Anterior cingulate cortex (tissue), 58 donors: ENCODE measurements around the gene COQ10A.
A peak's percentile ranks its signal among the peaks of the same experiment; 100 is the strongest.
"Not testable (repeated sequence)": the region's sequence is repeated elsewhere in the genome, so short reads cannot be mapped to it uniquely, and the experiment has no call there.

Experiments
- DNase-seq, 58 donors: peaks; one replicate each; lab custom pipeline; 2025; lab: John Stamatoyannopoulos, UW

COQ10A gene

GRCh38 chr12:56241424-56242303, 25.1 kb upstream of the COQ10A start:
- no peak for DNase-seq

GRCh38 chr12:56242986-56243385, 23.8 kb upstream of the COQ10A start:
- no peak for DNase-seq

GRCh38 chr12:56243731-56244181, 23.0 kb upstream of the COQ10A start:
- DNase-seq, result no peak

- DNase-seq, result no peak
Measured at GRCh38 chr12:56244494-56244893, 22.2 kb upstream of the COQ10A start.

GRCh38 chr12:56247923-56248322, 18.8 kb upstream of the COQ10A start:
- DNase-seq, result no peak

GRCh38 chr12:56248711-56249110, 18.0 kb upstream of the COQ10A start:
- no peak for DNase-seq

- DNase-seq, result no peak
Measured at GRCh38 chr12:56252649-56253048, 14.1 kb upstream of the COQ10A start.

GRCh38 chr12:56253091-56253490, 13.7 kb upstream of the COQ10A start:
- DNase-seq, result no peak

- DNase-seq, result no peak
Measured at GRCh38 chr12:56255671-56256070, 11.1 kb upstream of the COQ10A start.

- DNase-seq, result peak in 2 of 58 donors; percentile 10 to 14
Measured at GRCh38 chr12:56256326-56256960, 10.3 kb upstream of the COQ10A start.

GRCh38 chr12:56257071-56257470, 9.7 kb upstream of the COQ10A start:
- DNase-seq, result peak in 1 of 58 donors; percentile 35

- DNase-seq, result peak in 15 of 58 donors; percentile 10 to 58 (median 28)
Measured at GRCh38 chr12:56257491-56258067, 9.2 kb upstream of the COQ10A start.

GRCh38 chr12:56258068-56258819, 8.5 kb upstream of the COQ10A start, which contains the start of gene ANKRD52:
Gene ANKRD52, minus strand, starts transcription at chr12:56258384. Its CDS starts 115 bp downstream, at chr12:56258269.
- peak; percentile 20 to 88 (median 74) for DNase-seq

- peak in 1 of 58 donors; percentile 48 for DNase-seq
Measured at GRCh38 chr12:56258820-56259183, 7.9 kb upstream of the COQ10A start.

GRCh38 chr12:56260380-56260779, 6.4 kb upstream of the COQ10A start:
- DNase-seq, result no peak

- no peak for DNase-seq
Measured at GRCh38 chr12:56260921-56261320, 5.8 kb upstream of the COQ10A start.

GRCh38 chr12:56261503-56262232, 5.1 kb upstream of the COQ10A start:
- DNase-seq, result no peak

- DNase-seq, result not testable (repeated sequence)
Measured at GRCh38 chr12:56262955-56263354, 3.8 kb upstream of the COQ10A start.

- DNase-seq, result not testable (repeated sequence)
Measured at GRCh38 chr12:56266068-56266692, 562 bp upstream of the COQ10A start.
